Trophoblast cell (in vitro differentiated cells and primary cell): ENCODE data around the gene TMEM69.

Experiments used
- DNase-seq, 2 donors: peaks; one replicate each; pipeline ENCODE4 v3.0.0-alpha.2; 2016
- H2AFZ ChIP-seq: 2 replicates; pipeline ENCODE4 v1.6.1; 2013; ENCODE audit warnings: low read length, moderate library complexity, mild to moderate bottlenecking; ENCODE audit not compliant: insufficient read depth, poor library complexity
- H2AK5ac ChIP-seq: 2 replicates; pipeline ENCODE4 v1.6.1; 2013; ENCODE audit warnings: mild to moderate bottlenecking, low read length
- H2BK120ac ChIP-seq: 2 replicates; pipeline ENCODE4 v1.6.1; 2013; ENCODE audit warnings: low read length, mild to moderate bottlenecking, moderate library complexity; ENCODE audit not compliant: insufficient read depth, poor library complexity
- H2BK12ac ChIP-seq: 2 replicates; pipeline ENCODE4 v1.6.1; 2013; ENCODE audit warnings: mild to moderate bottlenecking, low read length, moderate library complexity
- H2BK5ac ChIP-seq: 2 replicates; pipeline ENCODE4 v1.6.1; 2013; ENCODE audit warnings: low read length, low read depth, moderate library complexity, mild to moderate bottlenecking; ENCODE audit not compliant: poor library complexity
- H3K14ac ChIP-seq: 2 replicates; pipeline ENCODE4 v1.6.1; 2013; ENCODE audit warnings: mild to moderate bottlenecking, low read length
- H3K18ac ChIP-seq: 2 replicates; pipeline ENCODE4 v1.6.1; 2013; ENCODE audit warnings: mild to moderate bottlenecking, low read length
- H3K23ac ChIP-seq: 2 replicates; pipeline ENCODE4 v1.6.1; 2013; ENCODE audit warnings: low read length
- H3K27ac ChIP-seq: 2 replicates; pipeline ENCODE4 v1.5.1; 2013; ENCODE audit warnings: low read depth, mild to moderate bottlenecking, inconsistent platforms, low read length, moderate library complexity
- H3K27me3 ChIP-seq: 2 replicates; pipeline ENCODE4 v1.6.1; 2013; ENCODE audit warnings: inconsistent platforms, mild to moderate bottlenecking, low read length, moderate library complexity; ENCODE audit not compliant: insufficient read depth
- H3K36me3 ChIP-seq, 2 experiments: 1 replicate in 1 of 2; 2 replicates in 1 of 2; pipeline ENCODE4 v1.6.1; 2013; ENCODE audit warnings: low read length in 2 of 2, mild to moderate bottlenecking in 2 of 2, moderate library complexity in 1 of 2; ENCODE audit not compliant: insufficient read depth in 2 of 2, control insufficient read depth in 1 of 2
- H3K4ac ChIP-seq: 2 replicates; pipeline ENCODE4 v1.6.1; 2013; ENCODE audit warnings: low read depth, mild to moderate bottlenecking, low read length, moderate library complexity
- H3K4me1 ChIP-seq, 2 experiments: 1 replicate in 1 of 2; 2 replicates in 1 of 2; pipeline ENCODE4 v1.6.1; 2013; ENCODE audit warnings: low read length in 2 of 2, mild to moderate bottlenecking in 2 of 2, moderate library complexity in 1 of 2; ENCODE audit not compliant: insufficient read depth in 2 of 2, control insufficient read depth in 1 of 2
- H3K4me2 ChIP-seq: 2 replicates; pipeline ENCODE4 v1.6.1; 2013; ENCODE audit warnings: inconsistent platforms, mild to moderate bottlenecking, low read length, moderate library complexity
- H3K4me3 ChIP-seq: 2 replicates; pipeline ENCODE4 v1.5.1; 2013; ENCODE audit warnings: mild to moderate bottlenecking, low read depth, low read length, inconsistent platforms
- H3K79me1 ChIP-seq: one replicate; pipeline ENCODE4 v1.6.1; 2013; ENCODE audit warnings: low read length
- H3K79me2 ChIP-seq: 2 replicates; pipeline ENCODE4 v1.6.1; 2013; ENCODE audit warnings: low read length, mild to moderate bottlenecking; ENCODE audit not compliant: control insufficient read depth, insufficient read depth, poor library complexity
- H3K9ac ChIP-seq: 2 replicates; pipeline ENCODE4 v1.6.1; 2013; ENCODE audit warnings: mild to moderate bottlenecking, low read length
- H3K9me3 ChIP-seq: 2 replicates; pipeline ENCODE4 v1.6.1; 2013; ENCODE audit warnings: low read depth, mild to moderate bottlenecking, control low read depth, inconsistent platforms, low read length; ENCODE audit not compliant: insufficient read depth
- H4K12ac ChIP-seq: 2 replicates; pipeline ENCODE4 v1.6.1; 2013; ENCODE audit warnings: low read depth, mild to moderate bottlenecking, low read length, moderate library complexity
- H4K8ac ChIP-seq: 2 replicates; pipeline ENCODE4 v1.6.1; 2013; ENCODE audit warnings: low read depth, mild to moderate bottlenecking, low read length, moderate library complexity
- H4K91ac ChIP-seq: one replicate; pipeline ENCODE4 v1.6.1; 2013; ENCODE audit warnings: low read depth, mild to moderate bottlenecking, low read length, moderate library complexity
- WGBS: extraction: QIAGEN DNeasy Blood & Tissue Kit; methylation state at CpG from one replicate; pipeline ENCODE4 v1.1.7; 2013; ENCODE audit warnings: missing lambda C conversion rate; ENCODE audit not compliant: insufficient read length, insufficient coverage; ENCODE audit errors: extremely low coverage; 5-methylcytosine and 5-hydroxymethylcytosine counted together

The TMEM69 gene

GRCh38 chr1:45644661-45645060 lies 43.3 kb upstream of the TMEM69 start:
- no peak overlapping the region for H2BK12ac ChIP-seq
- no peak overlapping the region for H3K4me3 ChIP-seq
- H3K36me3 ChIP-seq, result peaks cover 19 to 36% of the 10 kb centered on the region in 2 experiments
- H3K27ac ChIP-seq, result no peak overlapping the region
- H3K18ac ChIP-seq, result no peak overlapping the region
- H4K91ac ChIP-seq, result no peak overlapping the region
- H4K12ac ChIP-seq, result no peak overlapping the region
- no peak overlapping the region for H3K4me2 ChIP-seq
- no peak overlapping the region for H4K8ac ChIP-seq
- no peak overlapping the region for H2AK5ac ChIP-seq
- no peak overlapping the region for H2BK5ac ChIP-seq
- H3K79me2 ChIP-seq, result no peaks in the 10 kb centered on the region
- no peak overlapping the region for H3K9ac ChIP-seq
- peaks cover 2% of the 10 kb centered on the region for H3K79me1 ChIP-seq
- no peak overlapping the region for H3K14ac ChIP-seq
- no peak for DNase-seq
- no peak overlapping the region for H2BK120ac ChIP-seq
- no peak overlapping the region for H2AFZ ChIP-seq
- no peak overlapping the region for H3K4ac ChIP-seq
- no peaks in the 10 kb centered on the region for H3K9me3 ChIP-seq
- H3K4me1 ChIP-seq, result peaks cover 5 to 6% of the 10 kb centered on the region in 2 experiments
- no peak overlapping the region for H3K23ac ChIP-seq
- no CpG with 5 or more reads among the region's 2 CpGs for WGBS
- H3K27me3 ChIP-seq, result no peaks in the 10 kb centered on the region

- Histone ChIP-seq H3K27me3 (no peaks in the 10 kb centered on the region), H2BK120ac (peak overlapping the region; percentile 11), H2AK5ac (no peak overlapping the region), H4K8ac (peak overlapping the region; percentile 54), H3K79me2 (no peaks in the 10 kb centered on the region), H2AFZ (no peak overlapping the region), H2BK5ac (peak overlapping the region; percentile 46), H4K91ac (no peak overlapping the region), H3K4ac (no peak overlapping the region), H3K4me2 (peak overlapping the region; percentile 35), H3K23ac (no peak overlapping the region), H3K36me3 (peaks cover 12 to 25% of the 10 kb centered on the region in 2 experiments), H3K9ac (no peak overlapping the region), H3K18ac (peak overlapping the region; percentile 67), H2BK12ac (peak overlapping the region; percentile 8), H3K14ac (peak overlapping the region; percentile 28), H3K27ac (peak overlapping the region; percentile 55), H4K12ac (peak overlapping the region; percentile 31), H3K9me3 (no peaks in the 10 kb centered on the region), H3K4me3 (no peak overlapping the region), H3K4me1 (peaks cover 5 to 6% of the 10 kb centered on the region in 2 experiments), H3K79me1 (peaks cover 2% of the 10 kb centered on the region)
- no peak for DNase-seq
- WGBS, result no CpG with 5 or more reads among the region's 9 CpGs
Observed at GRCh38 chr1:45647248-45648021, 40.5 kb upstream of the TMEM69 start.

- Histone ChIP-seq H4K91ac (no peak overlapping the region), H4K12ac (no peak overlapping the region), H2AK5ac (no peak overlapping the region), H3K79me1 (no peaks in the 10 kb centered on the region), H3K4me1 (no peaks in the 10 kb centered on the region), H3K4ac (no peak overlapping the region), H2AFZ (no peak overlapping the region), H3K9me3 (no peaks in the 10 kb centered on the region), H3K27me3 (no peaks in the 10 kb centered on the region), H3K4me2 (no peak overlapping the region), H3K27ac (no peak overlapping the region), H3K4me3 (no peak overlapping the region), H4K8ac (no peak overlapping the region), H2BK120ac (no peak overlapping the region), H3K18ac (peak overlapping the region; percentile 35), H3K36me3 (peaks cover 42 to 54% of the 10 kb centered on the region in 2 experiments), H3K23ac (no peak overlapping the region), H2BK5ac (no peak overlapping the region), H3K9ac (no peak overlapping the region), H3K14ac (no peak overlapping the region), H3K79me2 (no peaks in the 10 kb centered on the region), H2BK12ac (no peak overlapping the region)
- WGBS, result no CpG with 5 or more reads among the region's 12 CpGs
- peak in 1 of 2 donors; percentile 50 for DNase-seq
Observed at GRCh38 chr1:45654540-45655280, 33.3 kb upstream of the TMEM69 start.

- H3K18ac ChIP-seq, result no peak overlapping the region
- H3K79me1 ChIP-seq, result no peaks in the 10 kb centered on the region
- DNase-seq, result no peak
- H3K79me2 ChIP-seq, result no peaks in the 10 kb centered on the region
- H3K27ac ChIP-seq, result no peak overlapping the region
- no peak overlapping the region for H2AFZ ChIP-seq
- no peaks in the 10 kb centered on the region for H3K27me3 ChIP-seq
- WGBS, result no CpG with 5 or more reads among the region's 3 CpGs
- no peaks in the 10 kb centered on the region for H3K4me1 ChIP-seq
- no peak overlapping the region for H2AK5ac ChIP-seq
- H4K12ac ChIP-seq, result no peak overlapping the region
- H3K4me2 ChIP-seq, result no peak overlapping the region
- H2BK5ac ChIP-seq, result no peak overlapping the region
- H3K4ac ChIP-seq, result no peak overlapping the region
- no peak overlapping the region for H2BK12ac ChIP-seq
- no peak overlapping the region for H2BK120ac ChIP-seq
- no peak overlapping the region for H4K91ac ChIP-seq
- no peak overlapping the region for H3K14ac ChIP-seq
- no peak overlapping the region for H4K8ac ChIP-seq
- H3K9ac ChIP-seq, result no peak overlapping the region
- peaks cover 39 to 49% of the 10 kb centered on the region in 2 experiments for H3K36me3 ChIP-seq
- no peak overlapping the region for H3K23ac ChIP-seq
- H3K9me3 ChIP-seq, result no peaks in the 10 kb centered on the region
- no peak overlapping the region for H3K4me3 ChIP-seq
Observed at GRCh38 chr1:45656573-45657226, 31.3 kb upstream of the TMEM69 start.
